ENCODE data around the gene ID3.
A peak's percentile ranks its signal among the peaks of the same experiment; 100 is the strongest.

Gene ID3

DNA sequence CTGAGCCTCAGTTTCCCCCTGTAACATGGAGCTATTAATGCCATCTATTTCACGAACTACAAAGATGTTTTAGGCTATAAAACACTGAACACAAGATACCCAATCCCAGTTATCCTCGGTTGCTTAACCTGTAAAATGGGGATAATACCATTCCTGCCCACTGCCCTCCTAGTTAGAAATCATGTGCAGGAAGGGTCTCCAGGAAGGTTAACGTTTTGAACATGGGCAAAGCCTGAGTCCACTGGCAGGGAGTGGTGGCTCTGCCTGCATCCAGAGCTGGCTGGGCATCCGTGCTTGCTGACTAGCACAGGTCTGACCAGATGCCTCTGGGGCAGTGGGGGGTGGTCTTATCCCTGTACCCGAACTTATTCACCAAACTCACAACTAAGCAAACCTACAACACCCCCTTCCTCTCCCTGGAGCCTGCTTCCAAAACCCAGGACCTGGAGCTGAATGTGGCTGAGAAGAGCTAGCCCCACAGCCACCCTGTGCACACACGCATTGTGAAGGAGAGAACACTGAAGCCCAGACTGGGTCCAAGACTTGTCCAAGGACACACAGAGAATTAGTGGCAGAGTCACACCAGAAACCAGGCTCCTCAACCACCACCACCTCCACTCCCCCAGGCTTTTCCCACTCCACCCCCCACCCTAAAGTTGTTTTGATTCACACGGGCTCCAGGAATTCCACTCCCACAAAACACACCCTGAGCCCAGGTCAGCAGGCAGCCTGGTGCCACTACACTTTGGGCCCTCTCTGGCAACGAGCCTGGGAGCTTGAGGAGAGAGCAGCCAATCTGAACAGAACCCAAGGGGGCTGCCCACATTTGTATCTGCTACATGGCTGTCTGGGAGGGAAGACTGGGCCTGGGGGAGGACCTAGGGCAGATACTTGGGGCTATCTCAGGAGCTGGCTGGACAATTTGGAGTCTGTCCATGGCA, 29.9 kb downstream of the ID3 start:
- TF ChIP-seq, protein P1, sequence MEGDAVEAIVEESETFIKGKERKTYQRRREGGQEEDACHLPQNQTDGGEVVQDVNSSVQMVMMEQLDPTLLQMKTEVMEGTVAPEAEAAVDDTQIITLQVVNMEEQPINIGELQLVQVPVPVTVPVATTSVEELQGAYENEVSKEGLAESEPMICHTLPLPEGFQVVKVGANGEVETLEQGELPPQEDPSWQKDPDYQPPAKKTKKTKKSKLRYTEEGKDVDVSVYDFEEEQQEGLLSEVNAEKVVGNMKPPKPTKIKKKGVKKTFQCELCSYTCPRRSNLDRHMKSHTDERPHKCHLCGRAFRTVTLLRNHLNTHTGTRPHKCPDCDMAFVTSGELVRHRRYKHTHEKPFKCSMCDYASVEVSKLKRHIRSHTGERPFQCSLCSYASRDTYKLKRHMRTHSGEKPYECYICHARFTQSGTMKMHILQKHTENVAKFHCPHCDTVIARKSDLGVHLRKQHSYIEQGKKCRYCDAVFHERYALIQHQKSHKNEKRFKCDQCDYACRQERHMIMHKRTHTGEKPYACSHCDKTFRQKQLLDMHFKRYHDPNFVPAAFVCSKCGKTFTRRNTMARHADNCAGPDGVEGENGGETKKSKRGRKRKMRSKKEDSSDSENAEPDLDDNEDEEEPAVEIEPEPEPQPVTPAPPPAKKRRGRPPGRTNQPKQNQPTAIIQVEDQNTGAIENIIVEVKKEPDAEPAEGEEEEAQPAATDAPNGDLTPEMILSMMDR (IDR thresholded peaks at IDR 0.05; ENCODE audit: insufficient read depth, low read length): no peak
- TF ChIP-seq GABPA (IDR thresholded peaks at IDR 0.05; ENCODE audit: low read depth): no peak
- TF ChIP-seq SPI1 (IDR thresholded peaks at IDR 0.05; ENCODE audit: borderline replicate concordance, low read depth): no peak
- TF ChIP-seq POLR2AphosphoS5 (IDR thresholded peaks at IDR 0.05; ENCODE audit: low read depth): no peak
- TF ChIP-seq, protein P2, sequence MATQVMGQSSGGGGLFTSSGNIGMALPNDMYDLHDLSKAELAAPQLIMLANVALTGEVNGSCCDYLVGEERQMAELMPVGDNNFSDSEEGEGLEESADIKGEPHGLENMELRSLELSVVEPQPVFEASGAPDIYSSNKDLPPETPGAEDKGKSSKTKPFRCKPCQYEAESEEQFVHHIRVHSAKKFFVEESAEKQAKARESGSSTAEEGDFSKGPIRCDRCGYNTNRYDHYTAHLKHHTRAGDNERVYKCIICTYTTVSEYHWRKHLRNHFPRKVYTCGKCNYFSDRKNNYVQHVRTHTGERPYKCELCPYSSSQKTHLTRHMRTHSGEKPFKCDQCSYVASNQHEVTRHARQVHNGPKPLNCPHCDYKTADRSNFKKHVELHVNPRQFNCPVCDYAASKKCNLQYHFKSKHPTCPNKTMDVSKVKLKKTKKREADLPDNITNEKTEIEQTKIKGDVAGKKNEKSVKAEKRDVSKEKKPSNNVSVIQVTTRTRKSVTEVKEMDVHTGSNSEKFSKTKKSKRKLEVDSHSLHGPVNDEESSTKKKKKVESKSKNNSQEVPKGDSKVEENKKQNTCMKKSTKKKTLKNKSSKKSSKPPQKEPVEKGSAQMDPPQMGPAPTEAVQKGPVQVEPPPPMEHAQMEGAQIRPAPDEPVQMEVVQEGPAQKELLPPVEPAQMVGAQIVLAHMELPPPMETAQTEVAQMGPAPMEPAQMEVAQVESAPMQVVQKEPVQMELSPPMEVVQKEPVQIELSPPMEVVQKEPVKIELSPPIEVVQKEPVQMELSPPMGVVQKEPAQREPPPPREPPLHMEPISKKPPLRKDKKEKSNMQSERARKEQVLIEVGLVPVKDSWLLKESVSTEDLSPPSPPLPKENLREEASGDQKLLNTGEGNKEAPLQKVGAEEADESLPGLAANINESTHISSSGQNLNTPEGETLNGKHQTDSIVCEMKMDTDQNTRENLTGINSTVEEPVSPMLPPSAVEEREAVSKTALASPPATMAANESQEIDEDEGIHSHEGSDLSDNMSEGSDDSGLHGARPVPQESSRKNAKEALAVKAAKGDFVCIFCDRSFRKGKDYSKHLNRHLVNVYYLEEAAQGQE (IDR thresholded peaks at IDR 0.05; ENCODE audit: insufficient replicate concordance, low read depth): no peak
- Histone ChIP-seq H3K27ac (replicated peaks) (peak overlapping the region; percentile 89), H3K4me3 (replicated peaks; ENCODE audit: insufficient read depth, low read length) (peak overlapping the region; percentile 69), H3K27me3 (ENCODE audit: insufficient read depth, poor library complexity, severe bottlenecking) (no peaks in the 10 kb centered on the region)
- DNase-seq (ENCODE audit: low read depth in 1 of 2, low spot score in 1 of 2): no peak

DNA sequence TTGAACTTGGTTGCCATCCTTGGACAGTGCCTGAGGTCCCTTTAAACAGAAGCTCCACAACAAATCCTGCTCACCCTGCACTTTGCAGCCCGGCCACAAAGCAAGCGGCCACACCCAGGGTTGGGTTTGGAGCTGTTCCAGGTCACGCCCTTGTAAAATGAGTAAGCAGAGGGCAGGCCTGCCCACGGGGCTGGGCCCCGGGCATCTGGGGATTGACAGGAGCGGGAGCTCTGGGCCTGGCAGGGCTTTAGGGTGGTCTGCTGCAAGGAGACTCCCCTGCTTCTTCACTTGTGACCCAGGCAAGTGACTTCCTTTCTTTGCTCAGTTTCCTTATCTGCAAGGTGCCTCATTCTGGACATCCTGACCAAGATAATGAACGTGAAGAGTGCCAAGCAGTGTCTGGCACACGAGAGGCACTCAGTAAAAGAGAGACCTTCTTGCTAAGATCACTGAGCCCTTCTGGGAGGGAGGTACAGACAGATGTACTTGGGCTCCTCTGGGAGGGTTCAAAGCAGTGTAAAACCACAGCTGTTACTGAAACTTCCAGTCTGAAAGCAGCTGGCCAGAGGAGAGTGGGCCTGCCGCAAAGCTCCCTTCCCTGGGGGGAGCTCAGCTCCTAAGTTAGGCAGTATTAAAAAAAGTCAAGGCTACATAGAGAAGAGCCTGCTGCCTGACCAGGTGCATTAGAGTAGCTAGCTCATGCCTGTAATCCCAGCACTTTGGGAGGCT, 30.9 kb downstream of the ID3 start:
- peak; percentile 29 for TF ChIP-seq POLR2AphosphoS5 (IDR thresholded peaks at IDR 0.05; ENCODE audit: low read depth)
- TF ChIP-seq GABPA (IDR thresholded peaks at IDR 0.05; ENCODE audit: low read depth): no peak
- DNase-seq (ENCODE audit: low read depth in 1 of 2, low spot score in 1 of 2): peak; percentile 70 to 95
- Histone ChIP-seq H3K27ac (replicated peaks) (peak overlapping the region; percentile 54), H3K27me3 (ENCODE audit: insufficient read depth, poor library complexity, severe bottlenecking) (no peaks in the 10 kb centered on the region), H3K4me3 (replicated peaks; ENCODE audit: insufficient read depth, low read length) (peak overlapping the region; percentile 69)

DNA sequence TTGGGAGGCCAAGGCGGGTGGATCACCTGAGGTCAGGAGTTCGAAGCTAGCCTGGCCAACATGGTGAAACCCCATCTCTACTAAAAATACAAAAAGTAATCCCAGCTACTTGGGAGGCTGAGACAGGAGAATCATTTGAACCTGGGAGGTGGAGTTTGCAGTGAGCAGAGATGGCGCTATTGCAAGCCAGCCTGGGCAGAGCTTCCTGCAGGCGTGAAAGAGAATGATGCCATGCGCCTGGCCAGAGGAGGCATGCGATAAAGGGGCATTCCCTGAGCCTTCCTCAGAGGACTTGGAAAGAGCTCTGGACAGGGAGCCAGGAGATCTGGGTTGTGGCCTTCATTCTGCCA, 31.4 kb downstream of the ID3 start:
- TF ChIP-seq, protein P1 (IDR thresholded peaks at IDR 0.05; ENCODE audit: insufficient read depth, low read length): peak; percentile 7
- TF ChIP-seq POLR2AphosphoS5 (IDR thresholded peaks at IDR 0.05; ENCODE audit: low read depth): no peak
- DNase-seq (ENCODE audit: low read depth in 1 of 2, low spot score in 1 of 2): no peak
- Histone ChIP-seq H3K4me3 (replicated peaks; ENCODE audit: insufficient read depth, low read length) (no peak overlapping the region), H3K27me3 (ENCODE audit: insufficient read depth, poor library complexity, severe bottlenecking) (no peaks in the 10 kb centered on the region), H3K27ac (replicated peaks) (peak overlapping the region; percentile 54)

DNA sequence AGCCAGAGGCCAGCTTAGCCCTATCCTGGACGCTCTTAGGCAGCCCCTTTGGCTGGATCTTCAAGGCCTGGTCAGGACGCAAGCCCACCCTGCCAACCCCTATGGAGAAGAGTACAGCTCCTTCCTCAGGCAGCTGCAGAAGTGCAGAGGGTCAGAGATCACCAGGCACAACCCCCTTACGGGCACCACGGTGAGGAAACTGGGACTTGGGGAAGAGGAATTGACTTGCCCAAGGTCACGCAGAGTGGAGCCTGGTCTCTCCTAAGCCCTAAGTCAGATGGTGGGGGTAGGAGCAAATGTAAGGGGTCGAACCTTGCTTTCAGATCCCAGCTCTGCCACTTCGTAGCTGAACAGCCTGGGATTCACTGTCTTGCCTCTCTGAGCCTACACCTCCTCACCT, 31.9 kb downstream of the ID3 start:
- peak in 1 of 2 experiments; percentile 56 for DNase-seq (ENCODE audit: low read depth in 1 of 2, low spot score in 1 of 2)
- Histone ChIP-seq H3K27me3 (ENCODE audit: insufficient read depth, poor library complexity, severe bottlenecking) (no peaks in the 10 kb centered on the region), H3K4me3 (replicated peaks; ENCODE audit: insufficient read depth, low read length) (no peak overlapping the region), H3K27ac (replicated peaks) (peak overlapping the region; percentile 54)
- TF ChIP-seq, protein P1 (IDR thresholded peaks at IDR 0.05; ENCODE audit: insufficient read depth, low read length): no peak
- TF ChIP-seq, protein P2 (IDR thresholded peaks at IDR 0.05; ENCODE audit: insufficient replicate concordance, low read depth): no peak
- no peak for TF ChIP-seq SPI1 (IDR thresholded peaks at IDR 0.05; ENCODE audit: borderline replicate concordance, low read depth)
- TF ChIP-seq POLR2AphosphoS5 (IDR thresholded peaks at IDR 0.05; ENCODE audit: low read depth): no peak
- TF ChIP-seq GABPA (IDR thresholded peaks at IDR 0.05; ENCODE audit: low read depth): no peak
